Epidermal melanocyte (primary cell): ENCODE data around the gene MFNG.

ENCODE experiments used
- DNase-seq: peaks from one replicate; pipeline ENCODE4 v3.0.0; 2011; ENCODE audit warnings: low spot score; ENCODE audit not compliant: insufficient read length

MFNG gene

DNA sequence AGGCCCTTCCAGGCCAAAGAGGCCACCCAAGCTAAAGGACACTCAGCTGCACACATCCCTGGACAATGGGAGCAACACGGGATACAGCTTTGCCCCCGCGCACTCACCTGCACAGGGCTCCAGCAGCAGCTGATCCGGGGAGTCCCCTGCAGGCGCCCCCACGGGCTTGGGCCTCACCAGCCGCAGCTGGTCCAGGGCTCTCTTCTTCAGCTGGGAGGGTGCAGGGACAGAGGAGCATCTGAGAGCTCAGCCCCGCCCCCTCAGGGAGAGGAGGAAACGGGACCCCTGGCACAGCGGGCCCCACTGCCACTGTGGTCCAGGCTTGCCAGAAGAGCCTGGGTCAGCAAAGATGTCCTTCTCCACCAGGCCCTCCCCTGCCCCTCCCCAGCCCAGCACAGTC, 7.8 kb upstream of the MFNG start:
- no peak for DNase-seq

DNA sequence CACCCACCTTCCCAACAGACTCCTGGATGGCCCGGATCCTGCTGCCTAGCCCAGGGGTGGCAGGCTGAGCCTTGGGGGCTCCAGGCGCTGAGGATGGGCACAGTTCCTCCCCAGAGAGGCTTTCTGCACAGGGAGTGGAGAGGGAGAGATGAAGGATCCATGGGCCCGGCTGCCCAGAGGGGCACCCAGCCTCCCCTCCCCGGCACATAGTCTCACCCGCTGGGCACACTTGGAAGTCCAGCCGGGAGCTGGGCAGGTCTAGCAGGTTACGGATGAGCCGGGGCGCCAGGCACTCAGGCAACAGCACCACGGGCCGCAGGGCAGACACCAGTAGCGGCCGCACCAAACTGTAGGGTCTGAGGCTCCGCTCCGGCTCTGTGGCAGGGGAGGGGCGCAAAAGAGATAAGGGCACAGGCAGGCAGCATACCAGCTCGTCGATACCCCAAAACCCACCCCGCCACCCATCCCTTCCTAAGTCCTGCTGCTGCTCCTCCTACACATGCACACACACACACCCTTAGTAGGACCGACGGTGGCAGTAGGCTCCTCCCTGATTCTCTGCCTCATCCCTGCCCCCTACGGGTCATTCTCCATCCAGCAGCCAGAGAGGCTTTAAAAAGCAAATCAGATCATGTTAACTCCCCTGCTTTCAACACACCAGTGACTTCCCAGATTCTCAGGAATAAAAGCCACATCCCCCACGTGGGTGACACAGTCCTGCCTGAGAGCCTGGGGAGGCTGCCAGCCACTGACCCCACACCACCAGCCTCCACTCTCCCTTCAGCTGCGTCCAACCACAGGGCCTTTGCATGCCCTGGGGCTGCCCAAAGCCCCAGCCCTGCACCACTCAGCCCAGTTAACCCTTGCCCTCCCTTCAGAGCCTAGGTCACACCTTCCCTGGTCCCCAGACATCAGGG, 6.5 kb upstream of the MFNG start:
- DNase-seq, result no peak

DNA sequence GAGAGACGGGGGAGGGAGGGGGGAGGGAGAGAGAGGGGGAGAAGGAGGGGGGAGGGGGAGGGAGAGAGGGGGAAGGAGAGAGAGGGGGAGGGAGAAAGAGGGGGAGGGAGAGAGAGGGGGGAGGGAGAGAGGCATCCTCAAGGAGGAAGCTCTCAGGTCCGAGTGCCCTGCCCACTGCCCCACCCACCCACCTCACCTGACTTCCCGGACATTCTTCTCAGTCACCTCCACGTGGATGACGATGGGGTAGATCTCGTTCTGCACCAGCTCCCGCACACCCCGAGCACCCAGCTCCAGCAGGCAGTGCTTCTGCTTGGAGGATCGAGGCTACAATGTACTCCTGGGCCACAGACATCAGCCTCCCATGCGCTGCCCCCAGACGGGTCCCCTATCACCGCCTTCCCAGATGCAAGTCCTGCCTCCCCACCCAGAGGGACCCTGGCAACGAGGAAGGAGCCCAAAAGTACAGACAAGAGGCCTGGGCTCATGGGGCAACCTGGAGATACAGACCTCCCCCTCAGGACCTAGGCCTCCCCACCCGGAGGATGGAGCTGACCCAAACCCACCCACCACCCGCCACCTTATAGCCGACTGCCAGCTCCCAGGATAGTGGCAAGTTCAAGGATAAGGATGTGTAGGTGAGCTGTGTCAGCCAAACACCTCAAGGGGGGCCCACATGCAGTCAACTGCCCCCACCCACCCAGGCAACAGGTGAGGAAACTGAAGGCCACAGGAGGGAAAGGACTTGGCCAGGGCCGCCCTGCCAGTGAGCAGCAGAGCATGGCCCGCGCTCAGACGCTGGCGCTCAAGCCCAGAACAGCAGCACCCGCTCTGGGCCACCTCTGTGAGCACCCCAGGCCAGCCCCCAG, 5.6 kb upstream of the MFNG start:
- DNase-seq, result no peak

DNA sequence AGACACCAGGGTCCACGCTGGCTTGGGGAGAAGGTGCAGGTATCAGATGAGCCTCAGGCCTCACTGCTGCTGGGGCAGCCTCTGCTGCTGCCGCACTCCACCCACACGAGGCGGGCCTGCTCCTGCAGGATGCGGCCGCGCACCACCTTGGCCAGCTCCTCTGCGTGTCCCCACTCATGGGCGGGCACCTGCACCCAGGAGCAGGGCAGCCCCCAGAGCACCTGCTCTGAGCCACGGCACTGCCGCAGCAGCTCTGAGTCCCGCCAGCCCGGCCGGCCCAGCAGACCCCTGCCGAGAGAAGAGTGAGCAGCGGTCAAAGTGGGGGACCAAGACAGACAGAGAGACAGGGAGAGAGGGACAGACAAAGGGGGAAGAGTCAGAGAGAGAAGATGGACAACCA, 4.9 kb upstream of the MFNG start:
- DNase-seq, result no peak

DNA sequence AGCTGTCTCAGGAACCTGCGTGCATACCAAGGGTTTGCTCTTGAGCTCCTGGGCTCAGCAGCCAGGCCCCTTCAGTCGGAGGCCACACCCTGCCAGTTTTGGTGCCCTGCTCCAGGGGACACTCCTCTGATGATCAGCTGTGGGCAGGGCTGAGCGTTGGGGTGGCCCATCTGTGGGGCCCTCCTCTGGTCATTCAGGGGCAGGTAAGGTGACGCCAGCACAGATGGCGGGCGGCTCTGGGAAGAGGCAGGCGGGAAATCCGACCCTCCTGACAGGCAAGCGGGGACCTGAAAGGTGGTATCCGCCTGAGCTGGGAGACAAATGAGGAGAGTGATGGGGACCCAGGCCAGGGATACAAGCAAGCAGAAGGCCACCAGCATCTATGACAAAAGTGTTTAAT, 3.8 kb upstream of the MFNG start:
- no peak for DNase-seq

DNA sequence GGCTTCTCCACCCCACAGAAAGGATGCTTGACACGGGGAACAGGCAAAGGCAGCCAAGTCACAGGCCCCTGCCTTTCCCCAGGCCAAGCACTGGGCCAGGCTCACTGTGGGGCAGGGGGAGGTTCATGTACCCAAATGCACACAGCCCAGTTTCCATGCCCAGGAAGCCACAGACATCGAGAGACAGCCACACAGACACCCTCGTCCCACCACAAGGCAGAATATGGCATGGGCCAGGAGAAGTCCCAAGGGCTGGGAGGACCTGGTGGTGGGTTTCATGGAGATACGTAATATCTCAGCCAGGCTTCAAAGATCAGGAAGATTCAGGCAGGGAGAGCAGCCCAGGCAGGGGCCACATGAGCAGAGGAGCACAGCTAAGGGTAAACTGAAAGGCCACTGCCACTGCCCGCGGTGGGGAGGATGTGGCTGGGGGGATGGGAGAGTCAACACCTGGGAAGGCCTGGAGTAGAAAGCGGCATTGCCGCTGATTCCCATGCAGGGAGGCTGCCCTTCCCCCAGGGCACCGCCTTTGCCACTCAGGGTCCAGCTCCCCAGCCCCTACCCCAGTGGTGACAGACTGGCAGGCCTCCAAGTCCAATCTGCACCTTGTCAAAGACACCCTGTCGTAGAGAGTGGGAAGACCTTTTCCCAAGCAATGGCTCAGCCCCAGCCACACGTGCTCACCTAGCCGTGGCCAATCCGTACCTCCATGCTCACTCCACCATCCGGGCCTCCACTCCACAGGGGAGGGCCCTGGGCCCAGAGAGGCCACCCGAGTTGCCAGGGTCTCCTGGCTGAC, 2.4 kb upstream of the MFNG start:
- DNase-seq, result no peak

DNA sequence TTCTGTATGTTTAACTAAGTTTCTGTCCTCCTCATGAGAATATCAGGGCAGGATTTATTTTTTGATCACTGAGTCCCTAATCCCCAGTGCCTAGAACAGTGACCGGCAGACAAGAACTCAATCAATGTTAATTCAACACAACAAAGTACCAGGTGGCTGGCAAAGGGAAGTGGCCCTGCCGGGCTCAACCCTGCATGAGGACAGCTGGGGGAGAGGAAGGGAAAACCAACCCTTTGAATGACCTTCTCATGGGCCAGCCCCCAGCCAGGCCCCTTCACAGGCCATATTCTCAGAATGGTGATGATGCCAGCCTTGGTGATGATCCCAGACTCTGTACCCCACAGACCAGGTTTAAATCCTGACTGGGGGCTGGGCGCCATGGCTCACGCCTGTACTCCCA, 1.4 kb upstream of the MFNG start:
- no peak for DNase-seq

DNA sequence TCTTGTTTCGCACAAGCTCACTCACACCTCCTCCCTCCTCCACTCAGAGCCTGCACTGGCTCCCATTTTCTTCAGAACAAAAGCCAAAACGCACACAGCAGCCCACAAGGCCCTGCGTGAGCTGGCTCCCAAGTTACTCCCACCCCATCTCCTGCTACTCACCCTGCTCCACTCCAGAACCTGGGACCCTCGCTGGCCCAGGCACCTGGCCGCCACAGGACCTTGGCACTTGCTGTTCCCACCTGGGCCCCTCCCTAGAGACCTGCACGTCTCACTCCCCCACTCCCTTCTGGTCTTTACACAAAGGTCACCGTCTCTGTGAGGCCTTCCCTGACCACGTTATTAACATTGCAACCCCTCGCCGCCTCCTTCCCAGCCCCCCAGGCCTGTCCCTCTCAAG, 945 bp upstream of the MFNG start:
- DNase-seq, result no peak

DNA sequence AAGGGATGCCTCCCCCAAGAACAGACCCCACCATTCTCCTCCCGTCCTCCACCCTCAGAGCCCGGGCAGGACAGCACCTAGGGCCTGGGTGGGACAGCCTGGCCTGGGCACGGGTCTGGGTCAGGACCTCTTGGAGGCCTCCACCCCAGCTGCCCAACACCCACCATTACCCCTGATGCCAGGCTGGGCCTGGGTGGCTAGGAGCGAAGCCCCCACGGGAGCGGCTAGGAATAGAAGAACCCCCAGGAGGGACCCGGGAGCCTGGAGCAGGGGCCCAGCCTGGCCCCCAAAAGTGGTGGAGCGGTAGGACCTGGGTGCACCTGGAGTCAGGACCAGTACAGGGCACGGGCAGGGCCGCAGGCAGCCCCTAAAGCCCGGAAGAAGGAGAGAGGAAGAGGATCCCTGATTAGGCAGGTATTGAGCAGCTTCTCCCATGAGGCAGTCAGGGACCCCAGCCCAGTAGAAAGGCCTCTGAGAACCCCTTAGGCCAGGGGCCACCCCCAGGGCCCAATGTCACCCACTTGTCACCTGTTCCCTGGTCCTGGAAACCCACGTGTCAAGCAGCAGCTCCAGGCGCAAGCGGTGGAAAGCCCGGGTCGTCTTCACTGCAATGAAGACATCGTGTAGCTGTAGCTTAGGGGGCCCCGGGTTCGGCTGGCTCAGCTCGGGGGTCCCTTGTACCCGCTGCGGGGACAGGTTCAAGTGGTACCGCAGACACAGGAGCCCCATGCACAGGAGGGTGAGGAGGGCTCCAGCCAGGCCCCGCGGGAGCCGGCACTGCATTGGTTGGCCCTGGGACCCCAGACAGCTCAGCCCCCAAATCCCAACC, 575 bp downstream of the MFNG start:
- no peak for DNase-seq

DNA sequence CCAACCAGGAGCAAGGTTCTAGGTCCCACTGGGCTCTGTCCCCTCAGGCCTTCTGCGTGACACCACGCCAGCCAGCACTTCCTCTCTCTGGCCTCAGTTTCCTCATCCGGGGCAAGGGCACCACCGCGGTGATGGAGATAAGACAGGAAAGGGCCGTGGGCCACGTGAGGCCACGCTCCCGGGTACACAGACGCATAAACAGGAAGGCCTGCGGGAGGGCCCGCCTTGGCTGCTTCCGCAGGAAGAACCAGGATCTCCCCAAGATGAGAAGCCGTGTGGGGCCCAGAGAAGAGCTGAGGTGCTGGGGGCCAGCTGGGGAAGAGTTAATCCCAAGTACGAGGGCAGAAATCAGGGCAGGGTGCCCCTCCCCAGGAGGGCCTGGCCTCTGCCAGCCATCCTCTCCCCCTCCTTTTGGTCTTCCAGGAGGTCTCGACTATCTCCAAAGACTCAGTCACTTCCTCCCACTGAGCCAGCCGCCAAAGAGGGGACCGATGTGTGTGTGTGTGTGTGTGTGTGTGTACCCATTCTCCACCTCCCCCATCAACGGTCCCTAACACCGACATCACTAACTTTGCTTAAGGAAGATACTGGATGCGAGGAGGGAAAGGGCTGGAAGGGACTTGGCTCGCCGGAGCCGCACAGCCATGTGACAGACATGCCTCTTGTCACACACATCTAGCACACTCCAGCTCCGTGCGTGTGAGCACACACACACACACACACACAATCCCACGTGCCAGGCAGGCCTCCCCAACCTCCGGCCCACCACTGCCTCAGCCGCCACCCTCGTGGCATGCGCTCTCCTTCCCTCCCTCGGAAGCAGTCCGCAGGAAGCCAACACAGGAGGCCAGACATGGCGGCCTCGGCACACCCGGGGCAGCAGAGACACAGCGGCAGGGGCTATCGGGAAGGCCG, 1.4 kb downstream of the MFNG start:
- no peak for DNase-seq

DNA sequence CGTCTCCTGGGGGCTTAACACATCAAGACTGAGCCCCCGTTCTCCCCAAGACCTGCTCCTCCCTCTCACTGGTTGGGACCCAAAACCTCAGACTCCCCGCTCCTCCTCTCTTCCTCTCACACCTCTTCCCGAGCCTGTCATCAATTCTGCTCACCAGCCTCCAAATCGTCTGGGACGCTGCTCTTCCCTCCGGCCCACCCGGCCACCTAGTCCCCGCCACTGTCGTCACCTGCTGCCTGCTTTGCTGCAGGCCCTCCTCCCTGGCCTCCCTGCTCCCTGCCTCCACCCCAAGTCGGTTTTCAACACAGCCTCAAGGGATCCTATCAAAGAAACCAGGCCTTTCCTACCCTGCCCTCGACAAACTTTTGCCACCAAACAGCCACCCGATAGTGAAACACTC, 3.1 kb downstream of the MFNG start:
- DNase-seq, result no peak

DNA sequence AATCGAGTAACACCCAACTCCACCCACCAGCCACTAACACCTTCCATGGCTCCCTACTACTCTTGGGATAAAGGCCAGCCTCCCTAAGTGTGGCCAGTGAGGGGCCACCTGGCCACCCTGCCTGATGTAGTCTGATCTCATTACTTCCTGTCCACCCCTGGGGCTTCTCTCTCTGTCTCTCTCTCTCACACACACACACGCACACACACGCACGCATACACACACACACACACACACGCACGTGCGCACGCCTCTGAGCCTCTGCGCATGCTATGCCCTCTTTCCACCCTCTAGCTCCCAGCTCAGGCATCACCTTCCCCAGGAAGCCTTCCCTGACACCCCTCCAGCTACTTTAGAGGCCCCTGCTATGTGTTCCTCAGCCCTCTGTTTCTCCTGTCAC, 3.9 kb downstream of the MFNG start:
- no peak for DNase-seq

DNA sequence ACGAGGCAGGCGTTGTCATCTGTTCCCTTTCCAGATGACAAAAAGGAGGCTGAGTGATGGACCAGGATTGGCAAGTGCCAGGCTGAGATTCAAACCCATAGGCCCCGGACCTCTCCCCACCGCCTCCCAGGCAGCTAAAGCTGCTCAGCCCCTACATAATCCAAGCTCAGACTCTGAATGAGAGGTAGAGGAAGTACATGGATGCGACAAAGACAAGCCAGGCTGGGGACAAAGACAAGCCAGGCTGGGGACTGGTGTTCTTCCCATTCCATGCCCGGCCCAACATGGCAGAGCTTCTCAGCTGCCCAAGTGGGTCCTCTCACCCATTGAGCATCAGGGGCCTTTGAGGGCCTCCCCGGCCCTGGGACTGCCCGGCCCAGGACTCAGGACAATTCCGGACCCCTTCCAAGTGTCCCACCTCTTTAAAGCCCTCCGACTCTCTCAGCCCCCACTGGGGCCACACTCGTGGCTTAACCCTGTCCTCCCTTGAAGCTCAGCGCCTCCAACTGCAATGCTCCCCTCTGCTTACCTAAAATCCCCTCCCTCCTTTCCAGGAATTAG, 4.8 kb downstream of the MFNG start:
- no peak for DNase-seq

DNA sequence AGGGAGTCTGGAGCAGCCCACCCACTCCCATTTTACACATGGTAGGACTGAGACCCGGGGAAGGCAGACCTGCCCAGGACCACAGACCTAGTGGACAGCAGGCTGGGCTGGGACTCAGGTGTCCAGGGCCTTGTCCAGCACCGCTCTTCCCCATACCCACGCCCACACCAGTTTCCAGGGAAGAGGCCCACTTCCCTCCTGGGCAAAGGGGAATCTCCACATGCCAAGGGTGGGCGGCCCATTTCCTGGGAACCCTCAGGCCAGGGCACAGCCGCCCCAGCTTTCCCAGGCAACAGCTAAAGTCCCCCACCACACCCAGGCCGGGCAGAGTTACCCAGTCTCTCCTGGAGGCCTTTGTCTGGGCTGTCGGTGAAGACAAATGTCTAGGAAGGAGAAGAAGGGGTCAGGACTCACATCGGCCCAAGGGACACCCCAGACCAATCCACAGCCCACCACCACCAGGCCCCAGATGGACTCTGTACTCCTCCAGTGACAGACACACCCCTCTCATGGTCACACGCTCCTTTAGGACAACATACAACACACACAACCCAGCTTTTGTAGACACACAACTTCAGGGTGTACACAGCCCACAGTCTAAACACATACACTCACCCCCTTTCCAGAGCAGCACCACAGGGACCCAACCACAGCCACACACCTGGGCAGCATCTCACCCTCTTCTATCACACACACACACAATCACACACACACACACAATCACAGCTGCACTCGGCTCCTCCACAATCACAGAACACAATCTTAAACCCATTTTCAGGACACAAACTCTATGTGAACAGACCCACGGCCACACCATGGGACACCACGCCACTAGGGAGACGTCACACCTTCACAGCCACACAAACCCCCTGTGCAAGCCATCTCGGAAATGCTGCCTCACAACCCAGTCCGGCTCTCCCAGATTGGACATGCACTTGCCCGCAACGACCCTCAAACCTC, 5.5 kb downstream of the MFNG start:
- DNase-seq, result no peak

DNA sequence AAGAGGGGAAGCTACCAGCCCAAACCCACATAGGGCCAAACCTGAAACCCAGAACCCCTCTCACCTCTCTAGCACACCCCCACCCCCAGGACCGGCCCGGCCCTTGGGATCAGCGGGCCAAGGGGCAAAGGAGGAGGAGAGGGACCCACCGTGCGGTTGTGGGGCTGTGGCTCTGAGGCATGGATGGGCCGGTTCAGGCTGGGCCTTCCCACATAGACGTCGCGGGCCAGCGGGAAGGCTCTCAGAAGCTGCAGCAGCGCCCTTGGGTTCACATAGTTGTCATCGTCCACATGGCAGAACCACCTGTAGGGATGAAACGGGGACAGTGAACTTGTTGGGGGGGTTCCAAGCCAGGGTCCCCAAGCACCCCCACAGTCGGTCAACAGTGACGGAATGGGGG, 7.0 kb downstream of the MFNG start:
- DNase-seq, result no peak

DNA sequence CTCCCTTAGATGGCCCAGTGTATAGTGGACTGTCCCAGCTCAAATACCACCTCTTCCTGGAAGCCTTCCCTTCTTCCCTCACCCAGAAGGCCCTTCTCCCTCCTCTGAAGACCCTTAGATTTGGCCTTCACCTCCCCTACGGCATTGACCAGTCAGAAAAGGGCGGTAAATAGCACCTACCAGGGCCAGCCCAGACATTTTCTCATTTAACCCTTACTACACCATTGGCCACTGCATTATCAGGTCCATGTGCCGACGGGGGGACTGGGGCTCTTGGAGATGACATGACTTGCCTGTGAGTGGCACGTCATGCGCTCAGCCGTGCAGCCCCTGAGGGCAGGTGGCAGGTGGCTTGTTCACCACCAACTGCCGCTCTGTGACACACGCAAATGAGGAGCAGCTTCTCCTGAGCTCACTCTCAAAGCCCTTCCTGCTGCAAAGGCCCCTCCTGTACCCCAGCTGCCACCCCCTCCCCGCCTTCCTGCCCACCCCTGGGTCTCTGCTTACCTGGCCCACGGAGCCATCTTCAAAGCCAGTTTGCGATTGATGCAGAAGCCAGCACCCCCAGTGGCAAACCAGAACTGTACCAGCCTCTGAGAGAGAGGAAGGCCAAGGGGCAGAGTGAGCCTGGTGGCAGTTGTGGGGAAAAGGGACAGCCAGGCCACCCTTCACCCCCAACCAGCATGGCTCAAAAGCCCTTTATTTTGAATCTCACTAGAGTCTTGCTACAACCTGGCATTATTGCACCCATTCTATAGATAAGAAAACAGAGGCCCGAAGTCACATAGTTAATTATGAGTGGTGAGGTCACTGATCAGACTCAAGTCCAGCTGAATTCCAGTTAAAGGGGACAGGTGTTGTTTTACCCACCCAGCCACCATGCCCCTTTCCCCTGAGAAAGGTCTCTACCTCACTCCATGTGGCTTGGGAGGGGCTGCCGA, 9.5 kb downstream of the MFNG start:
- no peak for DNase-seq

DNA sequence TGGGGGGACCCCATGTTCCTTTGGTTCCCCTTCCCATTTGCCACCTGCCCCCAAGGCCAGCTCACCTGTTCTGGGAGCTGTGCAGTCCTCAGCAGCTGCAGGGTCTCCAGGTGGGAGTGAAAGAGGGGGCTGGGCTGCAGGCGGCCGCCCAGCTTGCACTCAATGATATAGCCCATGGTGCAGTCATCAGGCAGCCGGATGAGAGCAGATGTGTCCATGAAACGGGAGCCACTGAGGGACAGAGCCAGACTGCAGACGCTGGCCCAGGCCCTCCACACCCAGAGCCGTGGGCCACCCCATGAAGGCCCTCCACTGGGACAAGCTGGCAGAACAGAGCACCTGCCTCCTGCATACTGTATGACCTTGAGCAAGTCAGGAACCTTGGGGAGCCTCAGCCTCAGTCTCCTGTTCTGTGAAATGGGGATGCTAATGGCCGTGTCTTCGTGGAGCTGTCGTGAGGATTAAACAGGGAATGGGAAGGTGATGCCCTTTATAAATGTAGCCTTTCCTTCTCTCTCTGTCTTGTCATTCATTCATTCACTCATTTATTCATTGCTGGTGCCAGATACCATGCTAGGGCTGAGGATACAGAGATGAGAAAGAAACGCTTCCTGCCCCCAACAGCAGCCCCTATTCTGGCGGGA, 11.6 kb downstream of the MFNG start:
- no peak for DNase-seq
